ENCODE measurements around the gene BRD1.

BRD1 gene

DNA sequence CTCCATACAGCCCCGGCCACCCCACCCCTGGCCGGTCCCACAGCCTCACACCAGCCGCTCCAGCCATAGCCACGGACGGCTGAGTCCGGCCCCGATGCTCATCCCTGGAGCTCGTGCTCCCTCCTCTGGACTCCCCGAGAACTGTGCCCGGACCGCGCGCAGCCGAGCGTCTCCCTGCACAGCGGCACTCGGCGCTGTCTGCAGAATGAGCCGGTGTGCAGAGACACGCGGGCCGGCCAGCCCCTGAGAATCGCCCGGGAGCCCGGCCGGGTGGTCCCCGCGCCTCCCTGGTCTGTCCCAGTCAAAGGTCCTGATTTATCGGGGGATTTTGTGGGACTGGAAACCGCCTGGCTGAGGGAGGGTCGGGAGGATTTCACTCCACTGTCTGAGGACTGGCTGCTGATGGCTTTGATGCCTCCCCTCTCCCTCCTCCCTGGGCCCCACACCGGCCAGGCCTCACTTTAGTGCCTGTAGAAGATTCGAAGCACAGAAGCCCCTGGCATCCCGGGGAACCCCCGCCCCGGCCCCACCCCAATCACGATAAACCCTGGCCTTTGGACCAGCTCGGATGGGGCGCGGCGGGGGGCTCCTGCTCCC lies 102.7 kb downstream of the BRD1 start:
- no peak for FAIRE-seq

- no peak for FAIRE-seq
Measured at GRCh38 chr22:49724030-49724892, 103.4 kb downstream of the BRD1 start.

DNA sequence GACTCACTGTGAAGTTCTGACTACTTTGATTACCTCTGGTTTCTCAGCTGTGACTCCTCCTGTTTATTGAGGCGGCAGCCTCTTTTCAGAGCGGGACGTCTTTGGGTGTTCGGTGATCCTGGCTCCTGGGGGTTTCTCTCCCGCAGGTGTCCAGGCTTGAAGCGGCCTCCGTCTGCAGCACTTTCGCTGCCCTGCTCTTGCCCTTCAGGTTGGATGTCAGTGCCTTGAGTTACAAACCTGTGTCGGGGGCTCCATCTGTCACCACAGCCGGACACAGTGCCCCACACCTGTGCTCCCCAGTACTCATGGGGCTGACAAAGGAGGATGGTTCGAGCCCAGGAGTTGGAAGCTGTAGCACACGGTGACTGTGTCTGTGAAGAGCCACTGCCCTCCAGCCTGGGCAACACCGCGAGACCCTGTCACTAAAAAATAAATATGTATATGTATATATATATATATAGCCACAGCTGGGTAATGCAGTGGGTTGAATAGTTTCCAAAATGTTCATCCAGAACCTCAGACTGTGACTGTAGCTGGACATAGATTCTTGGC lies 104.1 kb downstream of the BRD1 start:
- FAIRE-seq = no peak

Data from TTC549 (cell line).